Prostate gland (tissue), 2 donors: ENCODE measurements around the gene TMEM198. TPM values are rescaled to one million over a fixed set of nuclear protein-coding genes. Genes with fewer than 3 reads are reported as not detected.

Experiments used
- DNase-seq: peaks from one replicate; pipeline ENCODE4 v3.0.0-alpha.2; 2019; ENCODE audit warnings: low spot score
- H3K27ac ChIP-seq, 2 donors: fragments of 200-600 bp; sonication (generic); 2 replicates each; pipeline ENCODE4 v1.5.1; 2017 to 2019
- H3K27me3 ChIP-seq: fragments of 200-600 bp; sonication (generic); replicated peaks from 2 replicates; pipeline ENCODE4 v1.5.1; 2019; ENCODE audit not compliant: insufficient read depth
- H3K36me3 ChIP-seq, 2 donors: fragments of 200-600 bp; sonication (generic); 1 replicate in 1 of 2; 2 replicates in 1 of 2; pipeline versions ENCODE4 v1.5.1 to v1.8.1; 2017 to 2019
- H3K4me1 ChIP-seq: fragments of 200-600 bp; sonication (generic); replicated peaks from 2 replicates; pipeline ENCODE4 v1.5.1; 2019
- H3K4me3 ChIP-seq, 2 donors: fragments of 200-600 bp; sonication (generic); 2 replicates each; pipeline ENCODE4 v1.5.1; 2017 to 2019
- H3K9me3 ChIP-seq: fragments of 200-600 bp; sonication (generic); 2 replicates; pipeline ENCODE4 v1.5.1; 2017
- CTCF ChIP-seq, 4 experiments: fragments of 200-600 bp in 2 of 4; fragments of 450-650 bp in 2 of 4; sonication (generic) in 2 of 4; IDR thresholded peaks; 1 replicate in 3 of 4; 2 replicates in 1 of 4; pipeline ENCODE4 v1.5.1; 2016 to 2019; ENCODE audit warnings: antibody characterized with exemption in 4 of 4, mild to moderate bottlenecking in 2 of 4, moderate library complexity in 2 of 4
- POLR2A ChIP-seq: fragments of 450-650 bp; IDR thresholded peaks from one replicate; pipeline ENCODE4 v1.6.1; 2016; ENCODE audit warnings: antibody characterized with exemption, mild to moderate bottlenecking
- POLR2AphosphoS5 ChIP-seq: sonication (generic); formaldehyde crosslinking; IDR thresholded peaks from one replicate; pipeline ENCODE4 v1.6.1; 2017; ENCODE audit warnings: antibody characterized with exemption
- WGBS: methylation state at CpG from one replicate; pipeline ENCODE4 v1.1.5; 2018; 5-methylcytosine and 5-hydroxymethylcytosine counted together
- intact Hi-C: fragments of 100-400 bp; cut with DNase I; formaldehyde crosslinking; loops from one replicate; pipeline ENCODE4 v1.14.2; 2022
- total RNA-seq, 2 donors: library from RNA; depleted of rRNA; stranded (reverse); fragments of >200 nt; gene quantifications; one replicate each; pipeline ENCODE4 v1.1.0, GENCODE V29; 2016

The TMEM198 gene
- total RNA-seq, 2 donors from 2014 or later = 5.7 to 11.5 TPM

- H3K27me3 ChIP-seq = no peaks in the 10 kb centered on the region
- no peak overlapping the region for H3K27ac ChIP-seq
- intact Hi-C loops = no loop called here
- no peaks in the 10 kb centered on the region for H3K4me1 ChIP-seq
- H3K9me3 ChIP-seq = no peaks in the 10 kb centered on the region
- TF ChIP-seq CTCF (IDR thresholded peaks at IDR 0.05) (no peak), POLR2AphosphoS5 (no peak), POLR2A (no peak)
- H3K4me3 ChIP-seq = no peak overlapping the region
- no peak for DNase-seq
- H3K36me3 ChIP-seq = no peaks in the 10 kb centered on the region
- WGBS = 78% methylated on average over 22 of the region's 22 CpGs
Observed at GRCh38 chr2:219574484-219575311, 30.9 kb downstream of the TMEM198 start.

- Histone ChIP-seq H3K27ac (no peak overlapping the region), H3K4me1 (no peaks in the 10 kb centered on the region), H3K27me3 (no peaks in the 10 kb centered on the region), H3K4me3 (no peak overlapping the region), H3K36me3 (no peaks in the 10 kb centered on the region), H3K9me3 (no peaks in the 10 kb centered on the region)
- intact Hi-C loops = no loop called here
- DNase-seq = no peak
- TF ChIP-seq POLR2A (no peak), POLR2AphosphoS5 (no peak), CTCF (IDR thresholded peaks at IDR 0.05) (no peak)
- 91% methylated on average over 6 of the region's 6 CpGs for WGBS
Observed at GRCh38 chr2:219575566-219576504, 32.0 kb downstream of the TMEM198 start.

DNA sequence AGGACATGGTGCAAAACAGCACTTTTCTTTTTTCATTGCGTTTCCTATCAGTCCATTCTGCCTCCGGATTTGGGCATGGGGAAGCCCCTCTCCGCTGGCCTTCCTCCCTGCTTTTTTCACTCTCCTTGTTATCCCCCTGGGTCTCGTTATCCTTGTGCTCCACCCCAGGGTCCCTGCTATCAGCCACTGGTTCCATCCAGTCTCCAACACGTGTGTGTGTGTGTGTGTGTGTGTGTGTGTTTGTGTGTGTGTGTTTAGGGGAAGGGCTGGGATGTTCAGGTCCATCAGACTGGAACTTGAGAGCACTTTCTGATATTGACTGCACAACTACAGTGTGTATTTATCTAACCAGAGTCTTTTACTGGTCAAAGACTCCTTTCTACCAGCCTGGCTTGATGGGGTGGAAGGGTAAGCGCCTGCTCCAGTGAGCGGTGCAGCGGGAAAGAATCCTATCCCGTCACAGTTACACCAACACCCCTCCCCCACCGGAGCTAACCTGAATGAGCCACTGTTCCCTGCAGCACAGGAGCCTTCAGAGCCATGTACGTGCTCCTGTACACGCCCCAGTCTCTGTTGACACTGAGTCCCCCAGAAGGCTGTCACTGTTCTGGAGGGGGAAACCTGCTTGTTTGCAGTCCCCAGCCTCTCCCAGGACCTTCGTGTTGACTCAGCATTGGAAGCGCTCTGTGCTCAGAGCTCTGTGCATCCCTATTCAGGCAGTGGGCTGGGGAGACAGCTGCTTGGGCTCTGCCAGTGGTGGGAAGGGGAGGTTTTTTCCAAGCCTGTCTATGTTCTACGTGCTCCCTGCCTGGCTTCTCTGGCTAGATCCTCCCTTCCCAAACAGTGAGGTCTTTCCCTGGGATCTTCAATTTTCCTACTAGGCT lies 32.9 kb downstream of the TMEM198 start:
- Histone ChIP-seq H3K4me3 (no peak overlapping the region), H3K27ac (no peak overlapping the region), H3K36me3 (no peaks in the 10 kb centered on the region), H3K27me3 (no peaks in the 10 kb centered on the region), H3K4me1 (no peaks in the 10 kb centered on the region), H3K9me3 (no peaks in the 10 kb centered on the region)
- TF ChIP-seq POLR2AphosphoS5 = no peak
- no peak for TF ChIP-seq POLR2A
- no peak for TF ChIP-seq CTCF (IDR thresholded peaks at IDR 0.05)
- WGBS = 34% methylated on average over 15 of the region's 15 CpGs
- no peak for DNase-seq
- intact Hi-C loops = no loop called here

- Histone ChIP-seq H3K27ac (no peak overlapping the region), H3K27me3 (no peaks in the 10 kb centered on the region), H3K36me3 (no peaks in the 10 kb centered on the region), H3K4me3 (no peak overlapping the region), H3K4me1 (no peaks in the 10 kb centered on the region), H3K9me3 (no peaks in the 10 kb centered on the region)
- no peak for DNase-seq
- 86% methylated on average over 8 of the region's 8 CpGs for WGBS
- TF ChIP-seq CTCF (IDR thresholded peaks at IDR 0.05) = no peak
- no peak for TF ChIP-seq POLR2A
- no peak for TF ChIP-seq POLR2AphosphoS5
- intact Hi-C loops = no loop called here
Observed at GRCh38 chr2:219578811-219579613, 35.2 kb downstream of the TMEM198 start.
